GM12801 (cell line): ENCODE results near the gene ESR2.

Experiments
- TF ChIP-seq, protein P1 (sequence below): IDR thresholded peaks from one replicate; pipeline ENCODE4 v1.5.1; 2011; ENCODE audit warnings: control low read depth; ENCODE audit not compliant: insufficient read length; ENCODE audit errors: extremely low read depth

ESR2 gene

DNA sequence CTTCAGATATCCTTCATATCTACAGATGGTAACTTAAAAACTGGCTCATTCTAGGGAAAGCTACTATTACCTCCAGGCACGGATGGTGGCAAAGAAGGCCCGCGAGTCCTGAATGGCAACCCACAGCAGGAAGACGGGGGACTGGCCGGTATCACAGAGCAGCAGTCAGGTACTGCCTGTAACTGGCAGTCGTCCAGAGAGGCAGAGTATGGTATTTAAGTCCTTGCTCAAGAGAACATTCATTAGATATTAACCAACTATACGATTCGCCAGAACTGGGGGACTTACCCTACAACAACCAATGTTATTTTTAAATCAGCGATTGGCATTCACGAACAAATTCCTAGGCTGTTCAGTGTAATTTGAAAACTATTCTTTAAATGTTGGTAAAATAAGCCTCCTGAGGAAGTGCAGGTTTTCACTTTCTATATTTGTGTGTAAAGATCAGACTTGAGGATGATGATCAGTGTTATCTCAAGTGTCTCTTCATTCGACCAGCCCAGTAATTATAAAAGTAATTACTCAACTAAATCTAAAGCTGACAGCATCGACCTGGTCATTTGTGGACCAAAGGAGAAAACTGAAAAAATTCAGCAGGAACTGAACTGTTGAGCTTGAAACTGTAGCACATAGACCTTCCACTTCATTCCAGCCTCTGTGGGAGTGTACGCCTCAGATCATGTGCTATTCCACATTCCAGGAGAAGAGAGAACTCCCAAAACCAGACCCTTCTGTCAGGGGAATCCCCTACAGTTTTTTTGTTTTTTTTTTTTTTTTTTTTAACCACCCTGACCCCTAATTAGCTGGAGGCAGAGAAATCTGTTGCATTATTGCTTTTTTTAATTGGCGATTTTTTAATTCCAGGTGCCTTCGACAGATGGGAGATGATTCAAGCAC is 75.6 kb downstream of the ESR2 start:
- TF ChIP-seq, protein P1, sequence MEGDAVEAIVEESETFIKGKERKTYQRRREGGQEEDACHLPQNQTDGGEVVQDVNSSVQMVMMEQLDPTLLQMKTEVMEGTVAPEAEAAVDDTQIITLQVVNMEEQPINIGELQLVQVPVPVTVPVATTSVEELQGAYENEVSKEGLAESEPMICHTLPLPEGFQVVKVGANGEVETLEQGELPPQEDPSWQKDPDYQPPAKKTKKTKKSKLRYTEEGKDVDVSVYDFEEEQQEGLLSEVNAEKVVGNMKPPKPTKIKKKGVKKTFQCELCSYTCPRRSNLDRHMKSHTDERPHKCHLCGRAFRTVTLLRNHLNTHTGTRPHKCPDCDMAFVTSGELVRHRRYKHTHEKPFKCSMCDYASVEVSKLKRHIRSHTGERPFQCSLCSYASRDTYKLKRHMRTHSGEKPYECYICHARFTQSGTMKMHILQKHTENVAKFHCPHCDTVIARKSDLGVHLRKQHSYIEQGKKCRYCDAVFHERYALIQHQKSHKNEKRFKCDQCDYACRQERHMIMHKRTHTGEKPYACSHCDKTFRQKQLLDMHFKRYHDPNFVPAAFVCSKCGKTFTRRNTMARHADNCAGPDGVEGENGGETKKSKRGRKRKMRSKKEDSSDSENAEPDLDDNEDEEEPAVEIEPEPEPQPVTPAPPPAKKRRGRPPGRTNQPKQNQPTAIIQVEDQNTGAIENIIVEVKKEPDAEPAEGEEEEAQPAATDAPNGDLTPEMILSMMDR: no peak

DNA sequence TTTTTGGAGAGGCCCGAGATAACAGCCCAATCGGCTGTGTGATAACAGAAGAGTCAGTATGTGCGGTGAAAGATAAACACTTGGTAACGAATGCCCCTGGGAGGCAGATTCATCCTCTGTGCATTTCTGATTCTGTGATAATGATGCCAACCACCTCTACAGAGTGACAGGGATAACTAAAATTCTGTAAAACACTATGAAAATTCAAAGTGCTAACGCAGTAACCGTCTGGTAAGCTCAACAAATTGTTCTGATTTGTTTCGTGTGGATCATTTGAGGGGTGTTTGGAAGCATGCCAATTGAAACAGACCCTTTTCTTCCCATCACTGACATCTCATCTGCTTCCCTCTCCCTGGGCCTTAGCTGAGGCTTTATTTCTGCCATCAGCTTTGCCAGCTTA is 76.3 kb downstream of the ESR2 start:
- TF ChIP-seq, protein P1: no peak

DNA sequence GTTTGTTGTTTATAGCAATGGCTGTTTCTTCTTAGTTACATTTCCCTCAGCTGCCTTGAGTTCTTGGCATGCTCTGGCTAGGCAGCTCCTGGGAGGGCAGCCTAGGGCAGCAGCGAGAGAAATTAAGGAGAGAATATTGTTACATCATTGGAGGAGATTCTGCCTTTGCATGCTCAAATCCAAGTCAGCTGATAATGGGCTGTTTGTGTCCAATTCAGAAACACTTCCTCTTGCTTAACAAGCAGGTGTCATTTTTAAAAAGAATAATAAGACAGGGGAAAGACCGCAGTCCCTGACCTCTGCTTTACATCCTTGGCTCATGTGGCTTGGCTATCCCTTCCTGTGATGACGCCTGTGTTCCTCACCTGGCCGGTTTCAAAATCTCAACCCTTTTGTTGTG is 76.9 kb downstream of the ESR2 start:
- TF ChIP-seq, protein P1: no peak

DNA sequence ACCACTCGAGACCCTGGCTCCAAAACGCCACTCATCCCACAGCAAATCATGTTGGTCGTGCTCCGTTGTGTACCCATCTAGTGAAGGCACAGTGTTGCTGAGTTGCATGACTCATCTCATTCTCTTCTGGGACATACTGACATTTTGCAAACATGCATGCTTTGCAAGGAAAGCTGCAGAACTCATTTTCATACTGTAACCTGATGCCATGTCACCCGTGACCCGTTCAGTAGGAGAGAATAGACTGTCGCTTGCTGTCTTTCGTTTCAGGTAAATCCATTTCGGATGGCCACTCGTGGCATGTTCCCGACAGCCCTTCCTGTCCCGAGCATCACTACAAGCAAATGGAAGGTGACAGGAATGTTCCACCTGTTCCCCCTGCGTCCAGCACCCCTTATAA is 78.2 kb downstream of the ESR2 start:
- TF ChIP-seq, protein P1: no peak

DNA sequence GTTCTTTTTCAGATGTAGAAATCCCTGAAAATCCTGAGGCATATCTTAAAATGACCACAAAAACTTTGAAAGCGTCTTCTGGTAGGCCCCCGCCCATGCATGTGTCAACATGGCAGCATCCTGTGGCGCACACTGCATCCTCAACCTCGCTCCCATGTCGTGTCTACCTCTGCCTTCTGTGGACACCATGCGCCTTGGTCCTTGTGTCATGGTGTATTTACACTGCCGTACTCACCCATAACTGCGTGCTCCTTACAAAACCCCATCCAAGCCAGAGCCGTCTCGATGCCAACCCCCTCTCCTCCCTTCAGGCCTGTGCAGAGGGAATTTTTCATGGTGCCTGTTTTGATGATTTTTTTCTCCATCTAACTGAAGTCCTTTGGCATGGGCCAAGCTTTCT is 78.9 kb downstream of the ESR2 start:
- TF ChIP-seq, protein P1: no peak

DNA sequence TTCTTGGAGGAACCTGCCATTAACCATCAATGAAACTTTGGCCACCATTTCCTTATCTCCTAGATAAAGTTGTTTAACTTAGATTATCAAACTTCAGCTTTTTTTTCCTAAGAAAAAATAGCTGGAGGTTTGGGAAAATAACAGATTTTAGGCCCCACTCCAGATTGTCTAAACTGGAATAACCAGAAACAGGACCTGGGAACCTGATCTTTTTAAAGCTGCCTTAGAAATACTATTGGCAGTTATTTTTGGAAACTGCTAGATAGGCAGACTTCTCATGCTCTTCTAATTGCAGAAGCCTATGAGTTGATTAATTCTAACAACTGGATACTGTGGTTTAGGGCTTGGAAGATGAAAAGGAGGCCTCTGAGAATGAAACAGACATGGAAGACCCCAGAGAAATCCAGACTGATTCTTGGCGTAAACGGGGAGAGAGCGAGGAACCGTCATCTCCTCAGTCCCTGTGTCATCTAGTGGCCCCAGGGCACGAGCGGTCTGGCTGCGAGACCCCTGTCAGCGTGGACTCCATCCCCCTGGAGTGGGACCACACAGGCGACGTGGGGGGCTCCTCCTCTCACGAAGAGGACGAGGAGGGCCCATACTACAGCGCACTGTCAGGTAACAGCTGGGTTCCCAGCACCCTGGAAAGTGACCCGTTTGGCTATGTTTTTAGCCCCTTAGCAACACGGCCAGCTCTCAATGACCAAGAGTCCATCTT is 80.2 kb downstream of the ESR2 start:
- TF ChIP-seq, protein P1: no peak

DNA sequence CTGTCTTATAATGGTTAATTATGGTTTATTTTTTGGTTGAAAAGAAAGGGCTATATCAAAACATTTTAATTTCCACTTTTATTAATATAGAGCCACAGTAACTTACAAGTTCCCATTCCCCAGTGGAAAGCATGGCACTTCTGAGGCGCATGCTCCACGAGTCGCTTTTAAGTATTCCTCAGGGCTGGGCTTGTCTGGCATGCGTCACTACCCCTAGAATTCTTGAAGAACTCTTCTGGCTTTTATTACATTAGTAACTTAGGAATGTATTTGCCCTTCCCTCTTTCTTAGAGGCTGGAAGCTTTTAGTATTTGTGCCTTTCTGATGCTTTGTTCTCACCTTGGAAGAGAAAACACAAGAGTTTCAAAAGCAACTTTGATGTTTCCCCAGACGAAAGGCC is 81.1 kb downstream of the ESR2 start:
- TF ChIP-seq, protein P1: no peak
